ENCODE results near the gene HSPE1. TPM values are rescaled to one million over a fixed set of nuclear protein-coding genes. Genes with fewer than 3 reads are reported as not detected.

The HSPE1 gene
- total RNA-seq: 61.1 and 82.3 TPM in 2 replicates

DNA sequence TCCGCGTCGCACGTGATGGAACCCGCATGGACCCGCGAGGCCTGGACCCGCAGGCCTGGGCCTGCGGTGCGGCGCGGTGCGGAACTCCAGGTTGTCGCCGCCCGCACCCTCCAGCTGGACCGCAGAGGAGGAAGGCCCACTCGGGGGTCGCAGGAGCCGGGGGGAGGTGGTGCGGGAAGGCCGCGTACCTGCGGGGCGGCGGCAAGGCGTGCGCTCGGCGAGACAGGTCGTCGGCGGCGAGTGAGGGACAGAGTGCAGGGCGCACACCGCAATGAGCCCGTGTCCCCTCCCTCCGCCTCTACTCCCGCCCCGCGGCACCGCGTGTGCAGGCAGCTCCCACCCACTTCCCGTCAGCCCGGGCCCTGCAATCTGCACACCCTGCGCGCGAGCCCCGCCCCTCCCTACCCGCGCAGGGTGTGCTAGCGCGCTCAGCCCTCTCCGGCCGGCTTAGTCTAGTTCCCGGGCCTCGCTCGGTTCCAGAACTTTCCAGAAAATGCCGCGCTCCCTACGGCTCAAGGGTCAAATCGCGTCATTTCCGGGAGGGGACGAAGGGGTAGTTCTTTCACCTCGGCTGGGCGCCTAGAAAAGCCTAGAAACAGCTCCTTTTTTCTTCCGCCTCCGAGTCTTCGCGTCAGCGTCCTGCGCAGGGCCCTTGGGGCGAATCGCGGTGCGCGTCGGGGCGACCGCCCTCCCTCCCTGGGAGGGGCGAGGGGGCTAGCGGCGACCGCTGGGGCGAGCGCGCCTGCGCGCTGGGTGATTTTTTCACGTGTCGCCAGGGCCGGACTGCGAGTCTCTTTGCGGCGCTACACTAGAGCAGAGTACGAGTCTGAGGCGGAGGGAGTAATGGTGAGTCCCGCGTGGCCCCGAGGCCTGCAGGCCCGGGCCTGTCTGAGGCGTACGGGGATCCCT is at the start of gene HSPE1, which contains the start of gene HSPD1:
TSS of gene HSPE1 (plus strand) at position 786 of the 909 bp plus-strand sequence. CDS start at position 844, 58 bp downstream.
TSS of gene HSPD1 (minus strand) at position 247 of the 909 bp plus-strand sequence. CDS start 992 bp downstream, outside the sequence.

DNA sequence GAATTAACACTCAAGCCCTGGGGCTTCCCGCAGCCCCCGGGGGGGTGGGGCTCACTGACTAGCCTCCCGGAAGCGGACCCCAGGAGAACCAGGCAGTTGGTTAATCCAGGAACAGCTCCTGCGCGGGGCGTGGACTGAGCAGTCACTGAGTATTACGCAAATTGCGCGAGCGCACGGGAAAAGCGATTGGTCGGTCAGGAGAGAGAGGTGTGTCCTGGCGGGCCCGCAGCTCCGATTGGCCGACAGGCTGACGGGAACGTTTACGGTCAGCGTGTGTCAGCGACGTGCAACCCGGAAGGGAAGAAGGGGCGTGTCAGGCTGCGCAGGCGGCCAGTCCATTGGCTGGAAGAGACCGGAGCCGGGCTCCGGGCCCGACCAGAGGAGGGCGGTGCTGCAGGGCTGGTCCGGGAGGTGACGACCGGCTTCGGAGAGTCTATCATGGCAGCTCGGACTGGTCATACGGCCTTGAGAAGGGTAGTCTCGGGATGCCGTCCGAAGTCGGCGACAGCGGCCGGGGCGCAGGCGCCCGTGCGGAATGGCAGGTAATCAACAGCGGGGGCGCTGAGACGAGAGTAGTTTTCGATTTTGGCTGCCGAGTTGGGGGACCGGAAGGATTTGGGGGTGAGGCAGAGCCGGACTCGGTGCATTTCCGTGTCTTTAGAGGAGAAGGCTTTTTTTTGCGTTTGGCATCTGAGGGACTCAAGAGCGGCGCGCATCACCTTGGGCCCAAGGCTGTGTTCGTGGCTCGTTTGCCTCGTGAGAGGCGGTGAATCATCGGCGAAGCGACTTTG is 46.9 kb upstream of the HSPE1 start, which contains the start of gene COQ10B:
TSS of gene COQ10B (plus strand) at position 430 of the 791 bp plus-strand sequence. CDS start at position 439, 9 bp downstream.

DNA sequence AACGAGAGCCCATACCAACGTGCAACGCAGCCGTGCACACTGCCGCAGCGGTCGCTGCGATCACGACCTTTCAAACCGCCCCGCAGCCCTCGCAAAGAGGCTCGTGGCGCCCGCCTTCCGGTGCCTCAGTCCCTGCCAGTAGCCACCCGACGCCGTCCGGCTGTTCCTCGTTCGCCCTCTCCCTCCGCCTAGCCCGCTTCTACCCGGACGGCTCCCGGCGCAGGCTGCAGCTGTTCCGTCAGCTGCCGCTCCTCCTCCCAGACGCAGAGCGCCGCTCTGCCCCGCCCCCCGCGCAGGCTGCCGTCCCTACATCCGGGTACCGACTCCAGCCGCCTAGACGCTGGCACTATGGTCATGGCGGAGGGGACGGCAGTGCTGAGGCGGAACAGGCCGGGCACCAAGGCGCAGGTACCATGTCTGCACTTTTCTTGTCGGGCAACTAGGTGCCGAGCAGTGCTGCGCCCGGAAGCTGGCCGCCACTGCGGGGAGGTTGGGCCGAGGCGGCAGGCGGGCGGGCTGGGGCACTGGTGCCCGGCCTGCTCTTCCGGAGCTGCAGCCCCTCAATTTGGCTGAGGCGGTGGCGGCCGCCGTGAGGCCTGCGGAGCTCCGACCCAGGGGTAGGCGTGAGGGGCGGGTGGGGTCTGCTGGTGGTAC is 15.7 kb downstream of the HSPE1 start, which contains the start of gene MOB4:
TSS of gene MOB4 (plus strand) at position 328 of the 654 bp plus-strand sequence. CDS start at position 349, 21 bp downstream.

Small RNA genes within 50 kb of the gene (small RNA-seq; reads per million reads assigned to genes)
- gene AC020550.1: not detected

Other genes starting within 250 kb of the HSPE1 start
- 5.9 and 39.5 TPM in 2 replicates for gene ANKRD44, start 189.6 kb upstream of the HSPE1 start, total RNA-seq
- gene SF3B1, start 65.4 kb upstream of the HSPE1 start, total RNA-seq: 209 and 271 TPM in 2 replicates
- gene COQ10B, start 46.8 kb upstream of the HSPE1 start, total RNA-seq: 25.8 and 28.9 TPM in 2 replicates
- gene HSPD1, start 539 bp upstream of the HSPE1 start, total RNA-seq: 148 and 205 TPM in 2 replicates
- gene MOB4, start 15.7 kb downstream of the HSPE1 start, total RNA-seq: 33.3 and 48.6 TPM in 2 replicates
- 5.9 and 9.1 TPM in 2 replicates for gene RFTN2, start 175.2 kb downstream of the HSPE1 start, total RNA-seq
- gene MARS2, start 205.0 kb downstream of the HSPE1 start, total RNA-seq: 7.5 and 7.8 TPM in 2 replicates

Data from vein endothelial cell (primary cell).